ENCODE results near the gene LIME1.

The LIME1 gene

GRCh38 chr20:63698739-63699465 lies 37.6 kb upstream of the LIME1 start:
- no peak overlapping the region for H3K4me3 ChIP-seq (ENCODE audit: low read length)
- DNase-seq (ENCODE audit: low read depth), result peak; percentile 34
- TF ChIP-seq CTCF (conservative IDR thresholded peaks at IDR 0.05; ENCODE audit: low read depth, low read length), result no peak

- H3K4me3 ChIP-seq (ENCODE audit: low read length), result no peak overlapping the region
- no peak for DNase-seq (ENCODE audit: low read depth)
- no peak for TF ChIP-seq CTCF (conservative IDR thresholded peaks at IDR 0.05; ENCODE audit: low read depth, low read length)
These were observed 36.8 kb upstream of the LIME1 start for GRCh38 chr20:63699466-63700198.

- no peak for DNase-seq (ENCODE audit: low read depth)
- no peak for TF ChIP-seq CTCF (conservative IDR thresholded peaks at IDR 0.05; ENCODE audit: low read depth, low read length)
- H3K4me3 ChIP-seq (ENCODE audit: low read length), result no peak overlapping the region
These were observed 36.0 kb upstream of the LIME1 start for GRCh38 chr20:63700199-63701050.

GRCh38 chr20:63701051-63701328 lies 35.5 kb upstream of the LIME1 start:
- no peak overlapping the region for H3K4me3 ChIP-seq (ENCODE audit: low read length)
- no peak for DNase-seq (ENCODE audit: low read depth)
- TF ChIP-seq CTCF (conservative IDR thresholded peaks at IDR 0.05; ENCODE audit: low read depth, low read length), result no peak

GRCh38 chr20:63701329-63702035 lies 35.0 kb upstream of the LIME1 start:
- no peak for TF ChIP-seq CTCF (conservative IDR thresholded peaks at IDR 0.05; ENCODE audit: low read depth, low read length)
- DNase-seq (ENCODE audit: low read depth), result no peak
- H3K4me3 ChIP-seq (ENCODE audit: low read length), result no peak overlapping the region

GRCh38 chr20:63702036-63702665 lies 34.3 kb upstream of the LIME1 start:
- no peak for TF ChIP-seq CTCF (conservative IDR thresholded peaks at IDR 0.05; ENCODE audit: low read depth, low read length)
- no peak for DNase-seq (ENCODE audit: low read depth)
- no peak overlapping the region for H3K4me3 ChIP-seq (ENCODE audit: low read length)
